ENCODE results near the gene DSCAML1. TPM values are rescaled to one million over a fixed set of nuclear protein-coding genes. Genes with fewer than 3 reads are reported as not detected.

Gene DSCAML1
- total and polyA plus RNA-seq, 9 of the 15 experiments (the other 6 are each of a cell fraction or from before 2014, with no cell fraction given): not detected

- H3K27me3 ChIP-seq (ENCODE audit: control insufficient read depth in 2 of 2, insufficient read depth in 2 of 2, low read length in 2 of 2): peaks cover 12 to 61% of the 10 kb centered on the region in 2 experiments
- CTCF ChIA-PET (ENCODE audit: low intra/inter-chr PET ratio): no interaction called here
- H3K79me2 ChIP-seq (ENCODE audit: control insufficient read depth, insufficient read depth, low read length): no peaks in the 10 kb centered on the region
- TF ChIP-seq TBP (optimal IDR thresholded peaks at IDR 0.05; ENCODE audit: low read depth, low read length) (no peak), ZNF311 (CRISPR knock-in tag; IDR thresholded peaks at IDR 0.05) (no peak), RBFOX2 (IDR thresholded peaks at IDR 0.05; ENCODE audit: low read depth, low read length) (no peak)
- TF ChIP-seq, protein P1, sequence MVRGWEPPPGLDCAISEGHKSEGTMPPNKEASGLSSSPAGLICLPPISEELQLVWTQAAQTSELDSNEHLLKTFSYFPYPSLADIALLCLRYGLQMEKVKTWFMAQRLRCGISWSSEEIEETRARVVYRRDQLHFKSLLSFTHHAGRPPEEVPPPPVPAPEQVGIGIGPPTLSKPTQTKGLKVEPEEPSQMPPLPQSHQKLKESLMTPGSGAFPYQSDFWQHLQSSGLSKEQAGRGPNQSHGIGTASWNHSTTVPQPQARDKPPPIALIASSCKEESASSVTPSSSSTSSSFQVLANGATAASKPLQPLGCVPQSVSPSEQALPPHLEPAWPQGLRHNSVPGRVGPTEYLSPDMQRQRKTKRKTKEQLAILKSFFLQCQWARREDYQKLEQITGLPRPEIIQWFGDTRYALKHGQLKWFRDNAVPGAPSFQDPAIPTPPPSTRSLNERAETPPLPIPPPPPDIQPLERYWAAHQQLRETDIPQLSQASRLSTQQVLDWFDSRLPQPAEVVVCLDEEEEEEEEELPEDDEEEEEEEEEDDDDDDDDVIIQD (CRISPR knock-in tag; IDR thresholded peaks at IDR 0.05): no peak
- TF ChIP-seq, protein P2, sequence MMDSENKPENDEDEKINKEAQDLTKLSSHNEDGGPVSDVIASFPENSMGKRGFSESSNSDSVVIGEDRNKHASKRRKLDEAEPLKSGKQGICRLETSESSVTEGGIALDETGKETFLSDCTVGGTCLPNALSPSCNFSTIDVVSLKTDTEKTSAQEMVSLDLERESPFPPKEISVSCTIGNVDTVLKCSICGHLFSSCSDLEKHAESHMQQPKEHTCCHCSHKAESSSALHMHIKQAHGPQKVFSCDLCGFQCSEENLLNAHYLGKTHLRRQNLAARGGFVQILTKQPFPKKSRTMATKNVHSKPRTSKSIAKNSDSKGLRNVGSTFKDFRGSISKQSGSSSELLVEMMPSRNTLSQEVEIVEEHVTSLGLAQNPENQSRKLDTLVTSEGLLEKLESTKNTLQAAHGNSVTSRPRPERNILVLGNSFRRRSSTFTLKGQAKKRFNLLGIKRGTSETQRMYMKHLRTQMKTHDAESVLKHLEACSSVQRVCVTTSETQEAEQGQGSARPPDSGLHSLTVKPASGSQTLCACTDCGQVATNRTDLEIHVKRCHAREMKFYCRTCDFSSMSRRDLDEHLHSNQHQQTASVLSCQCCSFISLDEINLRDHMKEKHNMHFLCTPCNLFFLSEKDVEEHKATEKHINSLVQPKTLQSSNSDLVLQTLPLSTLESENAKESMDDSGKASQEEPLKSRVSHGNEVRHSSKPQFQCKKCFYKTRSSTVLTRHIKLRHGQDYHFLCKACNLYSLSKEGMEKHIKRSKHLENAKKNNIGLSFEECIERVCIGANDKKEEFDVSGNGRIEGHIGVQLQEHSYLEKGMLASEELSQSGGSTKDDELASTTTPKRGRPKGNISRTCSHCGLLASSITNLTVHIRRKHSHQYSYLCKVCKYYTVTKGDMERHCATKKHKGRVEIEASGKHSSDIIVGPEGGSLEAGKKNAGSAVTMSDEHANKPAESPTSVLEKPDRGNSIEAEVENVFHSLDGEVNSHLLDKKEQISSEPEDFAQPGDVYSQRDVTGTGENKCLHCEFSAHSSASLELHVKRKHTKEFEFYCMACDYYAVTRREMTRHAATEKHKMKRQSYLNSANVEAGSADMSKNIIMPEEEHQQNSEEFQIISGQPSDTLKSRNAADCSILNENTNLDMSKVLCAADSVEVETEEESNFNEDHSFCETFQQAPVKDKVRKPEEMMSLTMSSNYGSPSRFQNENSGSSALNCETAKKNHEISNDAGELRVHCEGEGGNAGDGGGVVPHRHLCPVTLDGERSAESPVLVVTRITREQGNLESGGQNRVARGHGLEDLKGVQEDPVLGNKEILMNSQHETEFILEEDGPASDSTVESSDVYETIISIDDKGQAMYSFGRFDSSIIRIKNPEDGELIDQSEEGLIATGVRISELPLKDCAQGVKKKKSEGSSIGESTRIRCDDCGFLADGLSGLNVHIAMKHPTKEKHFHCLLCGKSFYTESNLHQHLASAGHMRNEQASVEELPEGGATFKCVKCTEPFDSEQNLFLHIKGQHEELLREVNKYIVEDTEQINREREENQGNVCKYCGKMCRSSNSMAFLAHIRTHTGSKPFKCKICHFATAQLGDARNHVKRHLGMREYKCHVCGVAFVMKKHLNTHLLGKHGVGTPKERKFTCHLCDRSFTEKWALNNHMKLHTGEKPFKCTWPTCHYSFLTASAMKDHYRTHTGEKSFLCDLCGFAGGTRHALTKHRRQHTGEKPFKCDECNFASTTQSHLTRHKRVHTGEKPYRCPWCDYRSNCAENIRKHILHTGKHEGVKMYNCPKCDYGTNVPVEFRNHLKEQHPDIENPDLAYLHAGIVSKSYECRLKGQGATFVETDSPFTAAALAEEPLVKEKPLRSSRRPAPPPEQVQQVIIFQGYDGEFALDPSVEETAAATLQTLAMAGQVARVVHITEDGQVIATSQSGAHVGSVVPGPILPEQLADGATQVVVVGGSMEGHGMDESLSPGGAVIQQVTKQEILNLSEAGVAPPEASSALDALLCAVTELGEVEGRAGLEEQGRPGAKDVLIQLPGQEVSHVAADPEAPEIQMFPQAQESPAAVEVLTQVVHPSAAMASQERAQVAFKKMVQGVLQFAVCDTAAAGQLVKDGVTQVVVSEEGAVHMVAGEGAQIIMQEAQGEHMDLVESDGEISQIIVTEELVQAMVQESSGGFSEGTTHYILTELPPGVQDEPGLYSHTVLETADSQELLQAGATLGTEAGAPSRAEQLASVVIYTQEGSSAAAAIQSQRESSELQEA (IDR thresholded peaks at IDR 0.05; ENCODE audit: low read depth): no peak
- H3K9ac ChIP-seq (ENCODE audit: insufficient read depth in 1 of 2, low read depth in 2 of 2, low read length in 2 of 2): no peak overlapping the region
- H3K4me1 ChIP-seq (replicated peaks in 1 of 2; ENCODE audit: control insufficient read depth in 2 of 2, insufficient read depth in 2 of 2, low read length in 2 of 2): no peaks in the 10 kb centered on the region
- no peaks in the 10 kb centered on the region for H3K9me3 ChIP-seq (replicated peaks; ENCODE audit: control insufficient read depth, insufficient read depth, low read depth, low read length)
- intact Hi-C loops (cut with micrococcal nuclease) (no loop called here), in situ Hi-C loops (cut with MboI) (no loop called here)
- no peaks in the 10 kb centered on the region for H3K36me3 ChIP-seq (ENCODE audit: control insufficient read depth, insufficient read depth, low read length)
- ATAC-seq (no peak), DNase-seq (ENCODE audit: extremely low read depth in 1 of 4, low spot score in 3 of 4) (no peak), FAIRE-seq (no peak)
- POLR2A ChIA-PET: interaction anchor here (1.6 kb wide), 1 partner anchor 13 kb away, joined by 4 read pairs; no protein-coding TSS in a partner anchor
- no peak overlapping the region for H2AFZ ChIP-seq (ENCODE audit: low read depth, low read length)
- BruUV-seq (replicated peaks): no TSS peak
- no peaks in the 10 kb centered on the region for H3K9me1 ChIP-seq (ENCODE audit: control insufficient read depth, insufficient read depth, low read length)
- WGBS (ENCODE audit: insufficient coverage, low coverage, missing lambda C conversion rate): 2% methylated on average over 7 of the region's 7 CpGs
- no peak overlapping the region for H3K4me3 ChIP-seq
- no peak overlapping the region for H3K4me2 ChIP-seq (ENCODE audit: insufficient read depth, low read length)
- no peak overlapping the region for H3K27ac ChIP-seq (ENCODE audit: extremely low read depth, low read depth, low read length)
- H4K20me1 ChIP-seq (replicated peaks; ENCODE audit: control insufficient read depth, insufficient read depth, low read length): no peaks in the 10 kb centered on the region; the same call in 1 of the 2 replicates
Measured at GRCh38 chr11:117471776-117472175, 325.2 kb downstream of the DSCAML1 start.

Measured in K562 (cell line).